SW480 (cell line): ENCODE results near the gene PRRX1.

Experiments
- DNase-seq: peaks from one replicate; pipeline ENCODE4 v3.0.0-alpha.2; 2016; ENCODE audit warnings: low spot score

Gene PRRX1

DNA sequence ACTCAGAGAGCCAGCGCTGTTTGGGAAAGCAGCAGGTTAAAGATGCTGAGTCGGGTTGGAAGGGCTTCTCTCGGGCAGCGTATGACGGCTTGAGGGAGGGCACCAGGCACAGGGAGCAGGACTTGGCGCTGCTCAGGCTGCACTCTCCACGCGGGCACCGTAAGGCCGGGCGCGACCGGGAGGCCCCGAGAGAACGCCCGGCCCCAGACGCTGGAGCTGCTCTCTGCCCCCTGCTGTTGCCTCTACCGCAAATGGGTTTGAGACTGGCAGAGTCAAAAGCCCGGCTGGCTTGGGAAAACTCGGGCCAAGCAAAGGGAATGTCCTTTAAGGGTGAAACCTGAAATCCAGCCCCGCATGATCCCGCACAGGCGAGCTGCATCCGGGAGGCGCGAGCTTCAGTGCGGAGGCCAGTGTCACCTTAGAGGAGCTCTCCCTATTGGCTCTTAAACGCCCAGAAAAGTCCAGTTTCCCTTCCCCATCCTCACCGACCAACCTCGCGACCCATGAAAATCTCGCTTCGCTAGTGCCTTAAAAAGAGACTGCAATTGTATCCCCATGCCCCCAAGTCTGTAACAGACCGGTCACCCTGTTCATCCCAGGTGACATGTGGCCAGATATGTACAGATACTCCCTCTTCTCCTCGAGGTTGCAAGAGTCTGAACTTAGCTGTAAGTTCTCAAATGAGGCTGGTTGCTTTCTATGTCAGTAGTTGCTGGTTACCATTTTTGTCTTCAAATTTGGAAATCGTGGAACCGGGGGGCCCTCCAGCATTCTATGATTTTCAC, 1.1 kb downstream of the PRRX1 start:
- DNase-seq, result peak; percentile 63

DNA sequence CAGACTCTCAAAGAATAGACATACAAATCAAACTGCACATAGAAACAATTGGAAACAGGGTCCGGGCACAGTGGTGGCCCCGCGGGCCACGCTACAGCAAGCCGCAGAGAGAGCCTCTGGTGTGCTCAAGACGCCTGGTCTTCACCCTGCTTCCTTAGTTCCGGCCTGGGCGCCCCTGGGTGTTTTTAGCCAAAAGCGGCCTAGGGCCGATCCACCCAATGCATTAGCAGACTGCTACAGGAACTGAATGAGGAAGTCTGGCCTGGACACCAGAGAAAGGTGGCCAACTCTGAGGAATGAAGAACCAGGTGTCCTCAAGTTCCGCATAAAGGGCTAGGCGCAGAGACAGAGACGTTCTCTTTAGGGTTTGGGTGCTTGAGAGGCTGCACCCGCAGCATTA, 1.7 kb downstream of the PRRX1 start:
- no peak for DNase-seq

DNA sequence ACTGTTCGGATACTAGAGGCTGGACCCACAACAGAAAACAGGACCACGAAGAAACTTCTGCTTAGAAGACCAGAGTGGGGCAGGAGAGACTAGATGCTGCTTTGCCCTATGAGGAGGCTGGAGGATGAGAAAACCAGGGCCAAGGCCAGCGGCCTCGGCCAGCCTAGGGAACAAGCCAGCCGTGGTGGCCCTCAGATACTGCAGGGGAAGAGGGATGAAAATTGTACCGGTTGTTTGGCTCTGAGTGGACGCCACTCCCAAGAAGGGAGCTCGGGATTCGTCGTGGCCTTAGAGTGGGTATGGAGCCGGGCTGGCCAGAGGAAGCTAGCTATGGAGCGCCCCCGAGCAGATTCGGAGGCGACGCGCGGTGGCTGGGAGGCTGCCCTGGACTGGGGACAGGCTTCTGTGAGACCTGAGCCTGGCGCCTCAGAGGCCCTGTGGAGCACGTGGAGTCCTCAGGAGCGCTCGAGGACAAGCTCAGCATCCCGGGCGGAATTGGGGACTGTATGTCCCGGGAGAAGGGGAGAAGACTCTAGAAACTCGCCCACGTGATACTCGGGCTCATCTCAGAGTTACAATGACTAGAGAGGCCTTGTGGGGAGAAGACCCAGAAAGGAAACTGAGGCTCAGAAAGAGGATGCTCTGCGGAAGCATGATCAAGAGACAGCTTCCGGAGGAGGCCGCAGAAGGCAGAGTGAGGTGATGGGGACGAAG, 2.8 kb downstream of the PRRX1 start:
- no peak for DNase-seq

DNA sequence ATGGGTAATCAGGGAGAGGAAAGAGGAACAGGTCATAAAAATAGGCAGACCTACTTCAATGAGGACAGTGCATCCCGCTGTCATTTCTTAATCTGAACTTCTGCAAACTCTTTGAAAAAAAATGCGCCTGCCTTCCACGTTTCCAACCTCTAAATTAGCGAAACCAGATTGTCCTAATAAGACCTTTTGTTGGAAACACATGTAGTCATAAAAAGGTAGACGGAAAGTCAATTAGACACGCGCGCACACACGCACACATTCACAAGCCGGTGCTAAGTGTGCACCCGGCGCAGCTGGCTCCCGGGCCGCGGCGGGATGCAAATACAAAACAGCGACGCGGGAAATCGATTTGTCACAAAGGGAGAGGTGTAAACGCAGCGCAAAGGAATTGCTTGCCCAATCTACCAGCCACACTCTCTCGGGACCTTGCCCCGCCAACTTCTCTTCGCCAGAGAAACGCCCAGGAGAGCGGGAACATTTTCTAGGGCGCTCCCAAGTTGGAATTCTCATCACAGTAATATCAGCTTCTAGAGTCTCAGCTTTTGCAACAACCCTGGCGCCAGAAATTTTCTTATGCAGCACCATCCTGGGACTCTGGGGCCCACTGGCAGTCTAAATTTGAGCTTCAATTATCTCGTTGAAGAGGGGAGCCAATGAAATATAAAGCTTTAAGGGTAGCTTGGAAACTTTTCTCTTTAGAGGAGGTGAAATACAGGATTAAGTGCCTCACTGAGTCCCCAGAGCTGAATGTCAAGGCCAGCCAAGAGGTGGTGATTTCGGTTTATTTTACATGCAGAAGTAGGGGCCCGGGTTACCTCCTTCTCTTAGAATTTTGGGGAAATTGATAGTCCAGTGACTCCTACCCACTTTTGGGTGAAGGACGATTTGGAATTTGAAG, 4.5 kb downstream of the PRRX1 start:
- no peak for DNase-seq

DNA sequence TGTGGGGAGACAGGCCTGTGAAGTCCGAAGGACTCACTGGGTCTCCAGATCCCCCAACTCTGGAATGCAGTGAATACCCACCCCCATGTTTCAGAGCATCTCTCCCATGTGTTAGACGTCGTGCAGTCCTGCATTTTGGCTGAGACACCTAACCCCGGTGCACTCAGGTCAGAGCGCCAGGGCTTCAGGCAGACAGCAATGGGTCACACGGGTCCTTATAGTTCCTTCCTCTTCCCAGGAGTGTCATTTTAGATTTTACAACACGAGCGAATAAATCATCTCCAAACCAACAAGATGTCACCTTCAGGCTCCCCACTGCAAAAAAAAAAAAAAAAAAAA, 5.1 kb downstream of the PRRX1 start:
- DNase-seq, result no peak

DNA sequence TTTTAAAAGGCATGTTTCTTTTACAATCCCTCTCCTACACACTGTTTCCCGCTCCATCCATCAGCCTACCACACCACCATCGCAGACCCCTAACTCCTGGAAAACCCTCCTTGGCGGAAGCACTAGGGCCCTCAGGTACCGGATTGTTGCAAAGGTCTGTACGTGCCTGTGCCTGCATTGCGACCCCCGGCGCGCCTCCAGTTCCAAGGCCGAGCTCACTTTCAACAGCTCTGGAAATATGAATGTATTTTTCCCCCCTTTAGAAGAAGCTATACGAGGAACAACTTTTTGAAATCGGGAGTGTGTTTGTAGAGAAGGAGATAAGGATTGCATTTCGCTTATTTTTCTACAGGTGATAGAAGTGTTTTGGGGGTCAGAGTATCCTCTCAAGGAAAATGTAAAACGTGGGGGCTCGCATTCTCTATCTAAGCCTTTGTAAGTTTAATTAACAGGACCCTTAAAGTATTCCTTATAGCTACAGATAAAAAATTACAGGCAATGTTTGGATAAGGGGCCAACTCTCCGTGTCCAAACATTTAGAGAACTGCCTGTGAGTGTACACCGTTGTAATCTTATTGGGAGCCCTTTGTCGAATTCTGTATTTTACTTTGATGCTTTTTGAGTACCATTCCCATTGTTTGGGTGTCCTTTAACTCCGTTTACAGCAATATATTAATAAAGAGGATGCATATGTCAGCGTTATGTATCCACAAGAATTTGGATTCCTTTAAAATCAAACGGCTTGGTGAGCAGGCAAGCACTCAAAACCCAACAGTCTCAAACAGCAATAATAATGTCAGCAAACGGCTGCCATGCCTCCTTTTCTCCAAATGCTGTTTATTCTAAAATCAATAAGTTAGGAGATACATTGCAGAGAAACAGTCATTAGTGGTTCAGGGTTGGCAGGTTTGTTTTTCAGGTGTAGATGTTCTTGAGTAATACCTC, 5.9 kb downstream of the PRRX1 start:
- DNase-seq, result no peak

DNA sequence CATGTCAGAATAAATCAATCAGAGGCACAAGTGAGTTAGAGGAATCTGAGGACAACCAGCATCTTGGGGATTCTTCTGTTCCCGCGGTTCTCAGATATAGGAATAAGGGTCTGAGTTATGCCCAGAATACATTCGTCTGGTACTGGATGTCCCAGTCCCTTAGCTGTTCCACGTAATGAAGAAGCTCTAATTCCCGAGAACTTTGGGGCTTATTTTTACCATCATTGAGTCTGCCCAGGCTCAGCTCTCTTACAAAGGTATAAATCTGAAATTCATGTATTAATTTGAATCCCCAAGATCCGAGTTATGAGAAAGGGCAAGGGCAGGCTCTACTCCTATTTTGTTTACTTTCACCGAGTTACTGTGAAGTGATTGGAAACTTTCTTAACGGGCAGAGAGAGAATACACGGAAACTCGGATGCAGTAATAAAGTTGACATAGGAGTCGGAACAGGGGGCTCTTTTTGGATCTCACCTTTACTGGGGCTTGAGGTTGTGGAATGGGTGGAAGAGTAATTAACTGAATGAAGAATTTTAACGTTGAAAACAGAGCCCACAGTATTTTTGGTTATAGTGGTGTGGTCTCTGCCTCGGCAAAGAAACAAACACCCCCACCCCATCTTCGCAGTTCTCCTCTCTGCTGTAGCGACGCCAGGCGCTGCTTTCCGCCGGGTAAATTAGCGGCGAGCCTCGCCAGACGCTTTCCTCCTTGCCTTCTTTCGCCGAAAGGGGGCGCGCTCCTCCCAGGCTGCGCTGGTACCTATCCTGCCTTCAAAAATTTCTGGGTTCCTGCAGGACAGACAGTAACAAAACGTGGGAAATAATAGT, 7.1 kb downstream of the PRRX1 start:
- DNase-seq, result no peak

DNA sequence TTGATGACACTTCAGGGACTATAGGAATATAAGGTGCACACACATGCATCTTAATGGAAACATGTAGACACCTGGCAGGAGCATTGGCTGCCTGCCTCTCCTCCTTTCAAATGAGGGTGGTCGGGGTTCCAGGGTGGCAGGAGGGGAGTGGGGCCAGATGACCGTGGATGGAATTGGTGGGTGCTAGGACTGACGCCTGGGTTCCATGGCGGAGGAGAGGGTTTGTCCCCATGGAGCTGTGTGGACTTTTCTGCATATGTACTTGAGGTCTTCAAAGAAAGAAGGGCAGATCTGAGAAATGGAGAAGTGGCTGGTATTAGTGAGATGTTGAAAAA, 7.7 kb downstream of the PRRX1 start:
- DNase-seq, result no peak

DNA sequence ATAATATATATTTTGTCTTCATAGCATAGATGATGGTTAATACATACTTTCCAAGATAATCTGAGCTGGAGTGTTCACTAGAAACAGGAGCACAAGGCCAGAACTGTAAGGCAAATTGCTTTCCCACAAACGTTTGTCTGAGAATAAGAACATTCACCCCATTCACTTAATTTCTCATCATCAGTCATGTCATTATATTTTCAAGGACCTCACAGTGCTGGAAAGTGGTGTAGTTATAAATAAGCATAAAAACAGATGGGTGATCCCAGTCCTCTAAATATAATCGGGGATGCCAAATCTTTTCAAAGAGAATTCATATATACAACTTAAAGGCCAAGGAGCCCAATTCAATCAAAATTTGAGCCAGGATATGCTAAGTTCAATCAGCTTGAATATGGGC, 8.4 kb downstream of the PRRX1 start:
- no peak for DNase-seq

DNA sequence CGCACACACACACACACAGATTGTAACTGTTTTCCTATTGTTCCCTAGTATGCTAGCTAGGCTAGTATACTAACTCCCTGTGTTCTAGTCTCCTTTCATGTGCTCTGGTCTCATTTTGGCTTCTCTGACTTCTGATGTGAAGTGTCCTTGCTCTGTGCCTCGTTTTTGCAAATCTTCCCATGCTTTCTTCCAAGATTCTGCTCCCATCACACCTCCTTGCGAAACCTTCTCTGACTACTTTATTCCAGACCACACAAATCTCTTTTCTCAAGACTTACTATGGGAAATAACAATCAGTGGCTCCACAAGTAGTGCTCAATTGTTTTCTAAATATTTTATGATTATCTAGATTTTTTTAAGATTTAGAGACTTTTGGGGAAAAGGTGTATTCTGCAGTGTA, 10.3 kb downstream of the PRRX1 start:
- DNase-seq, result no peak

DNA sequence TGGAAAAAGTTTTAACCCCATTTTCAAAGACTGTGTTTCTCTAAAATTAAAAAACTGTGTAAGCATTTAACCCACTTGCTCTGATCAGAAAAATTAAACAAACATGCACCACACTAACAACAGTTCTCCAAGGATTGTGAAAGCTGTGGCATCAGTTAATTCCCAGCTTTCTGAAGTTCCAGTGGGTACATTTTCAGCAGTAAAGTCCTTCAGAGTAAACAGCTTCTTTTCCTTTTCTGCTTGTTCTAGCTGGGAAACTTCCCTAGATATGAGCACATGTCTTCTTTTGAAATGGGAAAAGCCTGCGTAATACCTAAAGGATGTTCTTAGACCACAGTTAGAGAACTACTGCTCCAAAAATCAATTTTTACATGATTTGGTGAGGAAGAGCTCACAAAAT, 11.1 kb downstream of the PRRX1 start:
- DNase-seq, result no peak

DNA sequence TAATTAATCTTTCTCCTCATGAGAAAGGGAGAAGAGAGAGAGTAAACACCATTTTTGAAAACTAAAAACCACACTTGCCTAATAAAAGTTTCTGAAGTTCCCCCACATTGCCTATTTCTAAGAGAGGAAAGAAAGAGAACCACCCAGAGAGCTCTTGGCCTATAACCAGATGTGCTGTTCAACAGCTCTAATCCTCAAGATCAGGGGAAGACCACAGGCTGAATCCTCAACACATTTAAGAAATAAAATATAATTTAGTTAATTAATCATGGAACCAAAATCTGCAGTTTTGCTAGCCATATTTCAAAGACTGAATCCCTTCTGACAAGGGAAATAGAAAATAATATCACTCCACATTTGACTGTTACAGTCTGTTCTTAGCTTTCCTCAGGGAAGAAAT, 11.9 kb downstream of the PRRX1 start:
- no peak for DNase-seq

DNA sequence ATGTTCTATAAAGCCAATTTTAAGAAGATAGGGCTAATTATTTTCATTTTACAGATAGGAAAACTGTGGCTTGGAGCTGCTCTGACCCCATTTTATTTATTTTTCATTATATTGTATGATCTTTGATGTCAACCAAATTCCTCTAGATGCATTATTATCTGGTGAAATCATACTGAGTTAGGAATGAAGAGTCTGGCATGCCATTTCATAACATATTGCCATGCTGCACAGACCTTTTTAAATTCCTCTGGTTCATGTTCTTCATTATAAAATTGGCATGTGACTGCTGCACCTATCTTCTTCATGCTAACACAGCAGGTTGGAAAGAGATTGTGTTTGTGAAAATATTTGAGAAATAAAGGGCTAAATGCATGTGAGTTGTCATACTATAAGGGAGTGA, 12.7 kb downstream of the PRRX1 start:
- no peak for DNase-seq

DNA sequence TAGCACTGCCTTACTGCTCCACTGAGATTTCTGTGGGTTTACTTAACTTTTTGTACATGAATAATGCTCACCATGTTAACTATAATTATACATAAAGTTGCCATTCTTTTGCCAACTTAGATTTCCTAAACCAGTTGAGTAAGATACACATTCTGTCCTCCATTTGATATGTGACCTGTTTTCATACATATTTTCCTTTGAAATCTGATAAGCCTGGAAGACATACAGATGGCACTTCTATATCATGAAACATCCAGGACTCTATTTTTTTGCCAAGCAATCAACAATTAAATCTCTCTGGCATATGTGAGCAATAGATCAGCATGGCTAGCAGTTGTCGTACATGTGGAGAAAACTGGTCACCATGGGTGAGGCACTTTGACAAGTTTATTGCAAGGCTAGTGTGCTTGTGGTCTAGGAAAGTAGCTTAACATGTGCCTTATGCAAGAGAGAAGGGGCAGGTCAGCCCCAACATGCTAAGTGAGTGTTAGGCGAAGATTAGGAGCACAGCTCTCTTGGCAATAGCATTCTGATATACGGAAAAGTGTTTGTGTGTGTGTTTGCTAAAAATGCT, 14.2 kb downstream of the PRRX1 start:
- DNase-seq, result no peak

DNA sequence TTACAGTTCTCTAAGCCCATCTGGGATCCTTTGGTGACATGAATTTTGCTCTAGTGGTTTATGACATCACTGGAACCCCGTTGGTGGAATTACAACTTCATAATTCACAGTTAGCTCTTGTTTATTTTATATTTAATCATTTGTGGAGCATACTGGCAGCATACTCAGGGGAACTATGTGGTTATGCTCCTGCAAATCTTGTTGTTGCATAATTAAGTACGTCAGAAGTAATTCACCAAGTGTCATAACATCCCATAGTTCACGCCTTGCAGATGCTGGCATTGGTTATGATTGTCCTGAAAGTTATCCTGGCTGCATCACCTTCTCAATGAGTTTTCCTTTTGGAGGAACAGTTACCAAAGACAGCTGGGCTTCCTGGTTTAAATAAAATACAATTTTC, 16.5 kb downstream of the PRRX1 start:
- no peak for DNase-seq

DNA sequence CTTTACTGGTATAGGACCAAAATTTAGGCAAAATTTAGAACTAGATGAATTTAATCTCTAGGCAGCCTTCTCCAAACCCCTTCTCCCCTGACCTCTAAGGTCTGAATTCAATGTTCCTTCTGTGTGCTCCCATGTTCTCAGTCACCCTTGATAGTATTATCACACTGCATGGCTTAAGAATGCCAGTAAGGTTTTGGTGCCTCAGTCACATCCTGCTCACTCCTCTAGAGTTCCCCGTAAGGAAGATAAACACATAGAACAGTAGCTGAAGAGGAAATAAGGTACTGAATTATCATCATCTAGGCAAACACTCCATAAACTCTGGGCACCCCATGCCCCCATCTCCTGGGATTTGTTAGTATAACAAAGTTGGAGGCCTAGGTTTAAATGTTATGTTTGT, 18.2 kb downstream of the PRRX1 start:
- no peak for DNase-seq

DNA sequence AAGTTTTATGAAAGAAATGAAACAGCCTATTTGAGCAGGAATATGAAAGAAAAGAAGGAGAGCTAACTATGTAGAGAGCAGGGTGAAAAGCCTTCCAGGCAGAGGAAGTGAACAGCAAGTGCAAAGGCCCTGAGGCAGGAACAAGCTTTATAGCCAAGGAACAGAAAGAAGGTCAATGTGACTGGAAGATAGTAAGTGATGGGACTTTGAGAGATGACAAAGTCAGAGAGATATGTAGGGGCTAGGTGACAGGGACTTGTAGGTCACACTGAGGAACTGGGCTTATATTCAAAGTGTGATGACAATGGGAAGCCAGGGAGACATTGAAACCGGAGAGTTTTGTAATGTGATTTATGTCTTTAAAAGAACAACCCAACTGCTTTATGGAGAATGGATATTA, 18.9 kb downstream of the PRRX1 start:
- DNase-seq, result no peak

DNA sequence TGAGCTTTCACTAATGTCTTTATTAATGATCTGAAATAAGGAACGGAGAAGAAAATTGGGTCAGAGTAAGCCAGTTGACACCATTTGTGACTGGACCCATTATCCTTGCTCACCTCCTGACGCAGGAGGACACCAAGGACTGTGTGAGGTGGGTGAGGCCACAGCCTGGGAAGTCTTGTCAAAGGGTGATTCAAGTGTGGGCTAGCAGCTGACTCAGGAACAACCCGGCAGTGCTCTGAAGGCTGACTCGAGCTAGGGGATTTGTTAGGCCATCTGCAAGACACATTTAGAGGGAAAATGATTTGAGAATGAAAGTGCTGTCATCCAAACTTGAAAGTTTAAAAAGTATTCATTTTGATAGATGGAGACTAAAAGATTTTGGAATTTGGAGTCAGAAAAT, 21.2 kb downstream of the PRRX1 start:
- DNase-seq, result no peak

DNA sequence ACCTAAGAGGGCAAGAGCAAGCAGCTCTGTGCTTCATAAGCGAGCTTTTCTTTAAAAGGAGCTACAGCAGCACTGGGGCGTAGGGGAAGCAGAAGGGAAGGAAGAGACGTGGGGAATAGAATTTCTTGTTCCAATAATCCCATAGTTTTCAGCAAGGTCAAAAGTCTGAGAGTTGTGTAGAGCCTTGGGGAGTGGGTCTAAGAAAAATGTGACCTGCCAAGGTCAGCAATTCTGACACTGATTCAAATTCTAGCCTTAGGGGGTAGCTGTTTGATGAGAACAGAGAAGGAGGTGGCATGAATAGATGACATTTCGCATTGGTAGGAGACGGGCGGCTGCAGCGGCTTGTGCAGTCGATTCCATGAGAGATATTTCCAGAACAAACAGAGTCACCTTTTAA, 22.4 kb downstream of the PRRX1 start:
- DNase-seq, result no peak

DNA sequence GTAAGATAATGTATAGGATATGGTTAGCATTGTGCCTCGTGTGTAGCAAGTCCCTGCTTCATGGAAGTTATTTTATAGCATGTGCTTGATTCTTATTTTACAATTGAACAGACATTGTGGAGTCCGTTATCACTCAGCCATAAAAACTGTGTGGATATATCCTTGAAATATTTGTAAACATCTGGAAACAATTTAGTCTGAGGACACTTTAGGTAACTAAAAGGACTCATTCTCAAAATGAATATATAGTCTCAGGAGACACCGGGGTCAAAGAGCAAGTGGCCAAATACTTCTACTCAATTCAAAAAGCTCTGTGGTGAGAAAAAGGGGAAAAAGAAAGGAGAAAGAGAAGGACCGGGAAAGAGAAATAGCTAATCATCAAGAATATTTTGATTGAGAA, 23.7 kb downstream of the PRRX1 start:
- no peak for DNase-seq

DNA sequence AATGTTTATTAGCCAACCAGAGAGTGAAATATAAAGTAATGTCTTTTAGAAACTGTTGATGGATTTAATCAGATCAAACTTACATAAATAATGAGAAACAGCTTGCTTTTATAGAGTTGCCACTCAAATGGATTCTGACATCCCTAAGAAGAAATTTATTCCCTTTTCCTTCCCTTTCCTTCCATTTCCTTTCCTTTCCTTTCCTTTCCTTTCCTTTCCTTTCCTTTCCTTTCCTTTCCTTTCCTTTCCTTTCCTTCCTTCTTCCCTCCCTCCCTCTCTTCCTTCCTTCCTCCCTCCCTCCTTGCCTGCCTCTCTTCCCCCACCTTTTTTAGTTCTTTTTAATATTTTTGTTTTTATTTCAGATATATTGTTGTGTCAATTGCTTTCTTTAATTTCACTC, 27.3 kb downstream of the PRRX1 start:
- DNase-seq, result no peak
